Stomach (tissue), 4 donors: ENCODE results near the gene SKIC2.

ENCODE experiments used
- CTCF ChIP-seq, 7 experiments: fragments of 450-650 bp in 4 of 7; fragments of 200-600 bp in 3 of 7; sonication (generic) in 3 of 7; IDR thresholded peaks; one replicate each; pipeline ENCODE4 v1.5.1; 2016 to 2019; ENCODE audit warnings: antibody characterized with exemption in 7 of 7, control low read depth in 2 of 7, mild to moderate bottlenecking in 1 of 7
- EP300 ChIP-seq: sonication (generic); formaldehyde crosslinking; IDR thresholded peaks from one replicate; pipeline ENCODE4 v1.6.1; 2017; ENCODE audit warnings: antibody characterized with exemption
- POLR2A ChIP-seq, 4 donors: fragments of 450-650 bp; IDR thresholded peaks; one replicate each; pipeline ENCODE4 v1.6.1; 2016; ENCODE audit warnings: antibody characterized with exemption in 4 of 4, control low read depth in 2 of 4, mild to moderate bottlenecking in 1 of 4, moderate library complexity in 1 of 4
- POLR2AphosphoS5 ChIP-seq, 3 donors: sonication (generic); formaldehyde crosslinking; IDR thresholded peaks; one replicate each; pipeline ENCODE4 v1.6.1; 2016; ENCODE audit warnings: antibody characterized with exemption in 3 of 3

- TF ChIP-seq POLR2A (IDR thresholded peaks at IDR 0.05) (no peak), CTCF (IDR thresholded peaks at IDR 0.05) (no peak), POLR2AphosphoS5 (IDR thresholded peaks at IDR 0.05) (no peak), EP300 (no peak)
These were observed 11.1 kb upstream of the SKIC2 start for GRCh38 chr6:31947864-31948263.
